GM10266 (cell line): Measurements from ENCODE around the gene DNAJC17.

Experiments
- DNase-seq: peaks from one replicate; pipeline ENCODE4 v3.0.0; 2012; ENCODE audit errors: extremely low spot score
- TF ChIP-seq, protein P1 (sequence below): IDR thresholded peaks from 2 replicates; pipeline ENCODE4 v1.5.1; 2012; ENCODE audit warnings: mild to moderate bottlenecking, low read depth; ENCODE audit not compliant: control insufficient read depth, insufficient read depth; ENCODE audit errors: missing control alignments

The DNAJC17 gene

DNA sequence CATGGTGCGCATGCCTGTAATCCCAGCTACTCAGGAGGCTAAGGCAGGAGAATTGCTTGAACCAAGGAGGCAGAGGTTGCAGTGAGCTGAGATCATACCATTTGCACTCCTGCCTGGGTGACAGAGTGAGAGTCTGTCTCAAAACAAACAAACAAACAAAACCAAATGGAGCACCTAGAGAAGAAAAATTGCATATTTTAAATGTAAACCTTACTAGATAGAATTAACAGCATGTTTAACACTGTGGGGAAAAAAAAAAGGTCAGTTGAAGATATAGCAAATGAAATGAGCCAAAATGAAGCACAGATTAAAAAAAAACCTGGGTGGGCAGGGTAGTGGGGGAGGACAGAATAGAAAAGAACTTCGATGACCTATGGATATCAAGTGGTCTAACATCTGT, 13.9 kb upstream of the DNAJC17 start:
- no peak for DNase-seq
- TF ChIP-seq, protein P1, sequence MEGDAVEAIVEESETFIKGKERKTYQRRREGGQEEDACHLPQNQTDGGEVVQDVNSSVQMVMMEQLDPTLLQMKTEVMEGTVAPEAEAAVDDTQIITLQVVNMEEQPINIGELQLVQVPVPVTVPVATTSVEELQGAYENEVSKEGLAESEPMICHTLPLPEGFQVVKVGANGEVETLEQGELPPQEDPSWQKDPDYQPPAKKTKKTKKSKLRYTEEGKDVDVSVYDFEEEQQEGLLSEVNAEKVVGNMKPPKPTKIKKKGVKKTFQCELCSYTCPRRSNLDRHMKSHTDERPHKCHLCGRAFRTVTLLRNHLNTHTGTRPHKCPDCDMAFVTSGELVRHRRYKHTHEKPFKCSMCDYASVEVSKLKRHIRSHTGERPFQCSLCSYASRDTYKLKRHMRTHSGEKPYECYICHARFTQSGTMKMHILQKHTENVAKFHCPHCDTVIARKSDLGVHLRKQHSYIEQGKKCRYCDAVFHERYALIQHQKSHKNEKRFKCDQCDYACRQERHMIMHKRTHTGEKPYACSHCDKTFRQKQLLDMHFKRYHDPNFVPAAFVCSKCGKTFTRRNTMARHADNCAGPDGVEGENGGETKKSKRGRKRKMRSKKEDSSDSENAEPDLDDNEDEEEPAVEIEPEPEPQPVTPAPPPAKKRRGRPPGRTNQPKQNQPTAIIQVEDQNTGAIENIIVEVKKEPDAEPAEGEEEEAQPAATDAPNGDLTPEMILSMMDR = no peak

GRCh38 chr15:40819048-40819447, 11.8 kb upstream of the DNAJC17 start:
- DNase-seq = no peak
- TF ChIP-seq, protein P1 = no peak

- DNase-seq = no peak
- TF ChIP-seq, protein P1 = no peak
Measured at GRCh38 chr15:40815042-40815698, 7.9 kb upstream of the DNAJC17 start.

GRCh38 chr15:40812721-40813425, 5.6 kb upstream of the DNAJC17 start:
- TF ChIP-seq, protein P1 = no peak
- no peak for DNase-seq

DNA sequence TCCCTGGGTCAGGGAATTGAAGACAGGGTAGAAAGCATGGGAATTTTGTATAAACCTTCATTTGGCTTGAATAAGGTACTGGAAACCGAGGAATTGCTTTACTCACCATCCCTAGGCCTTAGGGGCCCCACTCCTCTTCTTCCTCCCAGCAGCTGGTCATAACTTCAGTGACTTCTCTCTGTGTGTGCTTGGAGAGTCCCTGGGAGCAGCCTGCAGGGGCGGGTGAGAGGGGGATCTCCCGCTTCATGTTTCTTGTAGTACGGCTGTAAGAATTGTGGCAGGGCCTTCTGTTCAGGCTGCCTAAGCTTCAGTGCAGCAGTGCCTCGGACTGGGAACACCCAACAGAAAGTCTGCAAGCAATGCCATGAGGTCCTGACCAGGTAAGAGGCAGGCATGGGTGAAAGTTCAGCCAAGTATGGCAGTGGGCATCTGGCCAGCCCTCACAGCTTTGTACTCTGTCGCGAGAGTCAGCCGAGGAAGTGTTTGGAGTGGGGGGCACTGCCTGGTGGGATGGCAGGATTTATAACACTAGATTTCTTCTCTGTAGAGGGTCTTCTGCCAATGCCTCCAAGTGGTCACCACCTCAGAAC, 1.7 kb upstream of the DNAJC17 start:
- DNase-seq = peak; percentile 25
- TF ChIP-seq, protein P1 = no peak

- no peak for DNase-seq
- TF ChIP-seq, protein P1 = no peak
Measured at GRCh38 chr15:40807888-40808461, 702 bp upstream of the DNAJC17 start.
